Measurements from ENCODE around the gene CYBA. TPM values are rescaled to one million over a fixed set of nuclear protein-coding genes. Genes with fewer than 3 reads are reported as not detected.
"Not testable (repeated sequence)": the region's sequence is repeated elsewhere in the genome, so short reads cannot be mapped to it uniquely, and the experiment has no call there.

The CYBA gene
- total RNA-seq, 2 donors from 2014 or later = 268 to 386 TPM

DNA sequence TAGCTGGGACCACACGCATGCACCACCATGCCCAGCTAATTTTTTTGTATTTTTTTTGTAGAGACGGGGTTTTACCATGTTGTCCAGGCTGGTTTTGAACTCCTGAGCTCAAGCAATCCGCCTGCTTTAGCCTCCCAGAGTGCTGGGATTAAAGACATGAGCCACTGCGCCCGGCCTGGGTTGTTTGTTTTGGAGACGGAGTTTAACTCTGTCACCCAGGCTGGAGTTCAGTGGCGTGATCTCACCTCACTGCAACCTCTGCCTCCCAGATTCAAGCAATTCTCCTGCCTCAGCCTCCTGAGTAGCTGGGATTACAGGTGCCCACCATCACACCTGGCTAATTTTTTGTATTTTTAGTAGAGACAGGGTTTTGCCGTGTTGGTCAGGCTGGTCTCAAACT lies 41.4 kb downstream of the CYBA start:
- peaks cover 21% of the 10 kb centered on the region for H3K36me3 Mint-ChIP-seq

DNA sequence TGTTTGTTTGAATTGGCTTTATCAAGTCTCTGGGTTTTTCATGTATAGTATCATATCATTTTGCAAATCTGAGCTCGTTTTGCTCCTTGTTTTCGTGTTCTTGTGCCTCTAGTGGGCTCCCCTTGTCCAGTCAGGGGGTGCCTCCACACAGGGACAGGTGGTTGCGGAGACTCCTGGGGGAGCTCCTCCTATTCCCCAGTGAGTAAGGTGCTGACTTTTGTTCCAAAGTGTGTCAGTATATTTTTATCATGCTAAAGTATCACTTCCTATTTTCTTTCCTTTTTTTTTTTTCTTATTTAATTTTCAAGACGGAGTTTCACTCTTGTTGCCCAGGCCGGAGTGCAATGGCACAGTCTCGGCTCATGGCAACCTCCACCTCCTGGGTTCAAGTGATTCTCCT lies 42.8 kb downstream of the CYBA start:
- DNase-seq (ENCODE audit: low spot score) (no peak), ATAC-seq (no peak)
- Mint-ChIP-seq H3K4me3 (no peak overlapping the region), H3K27me3 (no peaks in the 10 kb centered on the region), H3K27ac (no peak overlapping the region), H3K9me3 (no peaks in the 10 kb centered on the region), H3K36me3 (peaks cover 15% of the 10 kb centered on the region), H3K4me1 (ENCODE audit: low read depth in 2 of 2) (peaks cover 0 to 12% of the 10 kb centered on the region in 2 donors)

More for the DNA sequence above, 41.4 kb downstream of the CYBA start:
- H3K9me3 Mint-ChIP-seq; H3K27me3 Mint-ChIP-seq; H3K4me3 Mint-ChIP-seq; H3K27ac Mint-ChIP-seq; DNase-seq (ENCODE audit: low spot score); ATAC-seq: not testable (repeated sequence)
- H3K4me1 Mint-ChIP-seq (ENCODE audit: low read depth in 2 of 2) = peaks cover 5 to 20% of the 10 kb centered on the region in 2 donors

DNA sequence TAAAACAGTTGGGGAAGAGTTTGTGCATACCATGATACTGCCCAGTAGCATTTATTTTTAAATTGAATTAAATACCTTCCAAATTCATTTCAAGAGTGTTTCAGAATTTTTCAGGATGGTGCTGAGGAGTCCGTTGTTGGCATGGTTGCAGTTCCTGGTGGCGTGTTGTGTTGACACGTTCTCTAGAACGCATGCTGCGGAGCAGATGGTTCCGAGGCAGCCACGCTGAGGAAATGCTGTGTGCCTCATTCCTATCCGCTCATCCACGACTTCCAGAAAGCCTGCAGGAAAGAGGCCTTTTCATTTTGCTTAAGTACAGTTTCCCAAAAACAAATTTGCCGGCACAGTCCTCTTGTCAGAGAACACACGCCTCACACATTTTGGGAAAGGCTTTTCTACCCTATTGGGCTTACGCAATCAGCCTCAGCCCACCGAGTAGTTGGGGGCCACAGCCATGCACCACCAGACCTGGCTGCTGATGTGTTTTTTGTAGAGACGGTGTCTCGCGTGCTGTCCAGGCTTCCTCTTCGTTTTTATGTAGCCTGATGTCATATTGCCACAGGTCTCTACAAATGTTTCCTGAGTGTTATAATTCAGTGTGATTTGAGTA lies 44.6 kb downstream of the CYBA start:
- no peaks in the 10 kb centered on the region for H3K27me3 Mint-ChIP-seq
- peaks cover 13% of the 10 kb centered on the region for H3K36me3 Mint-ChIP-seq
- no peak overlapping the region for H3K4me3 Mint-ChIP-seq
- H3K27ac Mint-ChIP-seq = no peak overlapping the region
- DNase-seq (ENCODE audit: low spot score) (no peak), ATAC-seq (no peak)
- H3K4me1 Mint-ChIP-seq (ENCODE audit: low read depth in 2 of 2) = peaks cover 0 to 12% of the 10 kb centered on the region in 2 donors
- no peaks in the 10 kb centered on the region for H3K9me3 Mint-ChIP-seq

DNA sequence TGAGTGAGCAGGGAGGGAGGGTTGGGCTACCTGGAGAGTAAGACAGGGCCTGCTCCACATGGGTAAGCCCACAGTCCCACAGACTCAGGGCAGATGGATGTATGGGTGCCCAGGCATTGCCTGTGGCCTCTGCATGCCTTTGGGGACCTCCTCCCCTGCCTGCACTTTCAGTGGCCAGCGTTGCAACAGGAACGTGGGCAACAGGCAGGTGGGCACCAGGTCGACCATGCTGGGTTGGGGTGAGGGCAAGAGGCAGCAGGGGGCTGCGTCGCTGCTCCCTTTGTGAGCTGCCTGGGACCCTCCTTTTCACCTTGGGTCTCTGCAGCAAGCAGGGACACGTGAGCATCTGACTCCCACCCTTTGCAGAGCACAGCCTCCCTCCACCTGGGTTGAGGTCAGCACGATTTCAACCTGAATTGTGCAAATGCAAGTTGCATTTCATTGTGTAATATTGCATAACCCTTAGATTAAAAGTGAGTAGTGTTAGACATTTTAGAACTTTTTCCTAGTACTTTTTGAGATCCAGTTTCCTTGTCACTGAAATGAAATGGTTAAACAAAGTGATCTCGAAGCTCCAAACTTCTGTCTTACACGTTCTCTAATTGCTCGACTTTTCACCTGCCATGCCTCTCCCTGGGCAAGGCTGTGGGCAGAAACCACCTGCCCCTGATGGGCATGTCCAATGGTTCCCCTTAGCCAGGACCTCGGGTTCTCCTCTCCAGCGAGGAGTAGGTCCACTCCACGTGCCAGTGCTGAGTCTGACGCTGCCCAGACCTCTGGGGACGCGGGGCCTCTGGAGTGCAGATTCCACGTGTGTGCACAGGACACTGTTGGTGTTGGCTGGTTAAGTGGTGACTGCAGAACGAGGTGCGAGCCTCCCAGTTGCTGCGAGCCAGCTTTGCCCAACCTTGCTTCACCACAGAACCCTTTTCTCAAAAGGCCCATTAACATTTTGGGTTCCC lies 45.4 kb downstream of the CYBA start:
- Mint-ChIP-seq H3K4me1 (ENCODE audit: low read depth in 2 of 2) (peaks cover 0 to 8% of the 10 kb centered on the region in 2 donors), H3K9me3 (no peaks in the 10 kb centered on the region), H3K27ac (no peak overlapping the region), H3K4me3 (no peak overlapping the region), H3K36me3 (peaks cover 7% of the 10 kb centered on the region), H3K27me3 (no peaks in the 10 kb centered on the region)
- DNase-seq (ENCODE audit: low spot score) (no peak), ATAC-seq (no peak)

DNA sequence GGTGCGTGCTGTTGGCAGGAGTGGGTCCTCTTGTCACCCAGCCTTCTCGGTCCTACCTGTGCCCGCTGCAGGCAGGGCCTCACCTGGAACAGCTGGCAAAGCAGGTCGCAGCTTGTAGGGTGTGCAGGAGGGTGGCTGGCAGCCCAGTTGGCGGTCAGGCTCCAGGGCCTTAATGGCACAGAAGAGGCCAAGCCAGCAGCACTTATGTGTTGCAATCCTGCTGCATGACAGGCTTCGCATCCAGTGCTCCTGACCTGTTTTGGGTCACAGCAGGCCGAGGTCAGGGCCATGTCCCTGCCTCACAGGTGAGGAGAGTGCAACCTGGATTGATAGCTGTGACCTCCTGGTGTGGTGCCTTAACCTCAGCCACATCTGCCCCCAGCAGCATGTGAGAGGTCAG lies 48.8 kb downstream of the CYBA start:
- Mint-ChIP-seq H3K4me1 (ENCODE audit: low read depth in 2 of 2) (peaks cover 0 to 2% of the 10 kb centered on the region in 2 donors), H3K9me3 (no peaks in the 10 kb centered on the region), H3K27ac (no peak overlapping the region), H3K36me3 (no peaks in the 10 kb centered on the region), H3K4me3 (no peak overlapping the region), H3K27me3 (no peaks in the 10 kb centered on the region)
- ATAC-seq (no peak), DNase-seq (ENCODE audit: low spot score) (no peak)

DNA sequence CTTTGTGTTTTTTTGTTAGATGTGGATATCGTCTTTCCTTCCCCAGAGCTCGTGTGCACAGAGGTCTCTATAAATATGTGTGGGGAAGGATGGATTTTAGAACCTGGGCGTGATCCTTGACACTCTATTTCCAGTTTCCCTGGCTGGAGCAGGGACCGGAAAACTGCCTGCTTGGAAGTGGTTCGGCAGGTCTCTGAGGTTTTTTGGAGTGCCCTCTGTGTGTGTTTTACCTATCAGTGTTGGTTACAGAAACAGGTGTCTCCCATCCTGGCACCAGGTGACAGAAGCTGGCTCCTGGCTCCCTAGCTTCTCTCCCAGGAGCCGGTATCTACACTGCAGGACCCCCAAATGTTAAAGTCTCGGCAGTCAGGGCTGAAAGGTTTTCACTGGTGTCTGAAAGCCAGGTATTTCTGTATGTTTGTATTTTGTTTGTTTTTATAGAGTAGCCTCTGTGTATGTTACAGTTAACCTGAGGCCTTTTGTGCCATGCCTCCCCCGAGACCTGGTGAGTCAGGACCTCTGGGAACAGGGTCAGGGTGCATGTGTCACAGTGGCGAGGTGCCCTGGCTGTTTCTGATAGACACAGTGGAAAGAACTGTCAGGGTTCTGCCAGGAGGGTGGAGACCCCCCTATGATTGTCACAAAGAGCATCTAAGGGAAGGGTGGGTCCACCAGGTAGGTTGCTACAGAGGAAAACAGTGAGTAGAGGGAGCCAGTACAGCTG lies 49.4 kb downstream of the CYBA start:
- DNase-seq (ENCODE audit: low spot score) = no peak
- peaks cover 0 to 2% of the 10 kb centered on the region in 2 donors for H3K4me1 Mint-ChIP-seq (ENCODE audit: low read depth in 2 of 2)
- no peak overlapping the region for H3K4me3 Mint-ChIP-seq
- no peaks in the 10 kb centered on the region for H3K27me3 Mint-ChIP-seq
- ATAC-seq = no peak
- no peaks in the 10 kb centered on the region for H3K9me3 Mint-ChIP-seq
- no peak overlapping the region for H3K27ac Mint-ChIP-seq
- H3K36me3 Mint-ChIP-seq = no peaks in the 10 kb centered on the region

DNA sequence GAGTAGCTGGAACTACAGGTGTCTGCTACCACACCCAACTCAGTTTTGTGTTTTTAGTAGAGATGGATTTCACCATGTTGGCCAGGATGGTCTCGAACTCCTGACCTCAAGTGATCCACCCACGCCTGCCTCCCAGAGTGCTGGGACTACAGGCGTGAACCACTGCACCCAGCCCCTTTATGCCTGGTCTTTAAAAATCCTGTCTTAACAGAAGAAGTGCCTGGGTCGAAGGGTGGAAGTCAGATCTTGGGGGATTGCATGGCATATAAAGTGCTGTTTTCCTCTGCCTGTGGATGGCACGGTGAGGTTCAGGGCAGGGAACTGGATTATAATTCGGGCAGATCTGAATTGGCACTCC lies 50.3 kb downstream of the CYBA start:
- Mint-ChIP-seq H3K27ac (no peak overlapping the region), H3K4me1 (ENCODE audit: low read depth in 2 of 2) (peaks cover 0 to 5% of the 10 kb centered on the region in 2 donors), H3K9me3 (no peaks in the 10 kb centered on the region), H3K27me3 (no peaks in the 10 kb centered on the region), H3K36me3 (no peaks in the 10 kb centered on the region), H3K4me3 (no peak overlapping the region)
- no peak for DNase-seq (ENCODE audit: low spot score)
- no peak for ATAC-seq

DNA sequence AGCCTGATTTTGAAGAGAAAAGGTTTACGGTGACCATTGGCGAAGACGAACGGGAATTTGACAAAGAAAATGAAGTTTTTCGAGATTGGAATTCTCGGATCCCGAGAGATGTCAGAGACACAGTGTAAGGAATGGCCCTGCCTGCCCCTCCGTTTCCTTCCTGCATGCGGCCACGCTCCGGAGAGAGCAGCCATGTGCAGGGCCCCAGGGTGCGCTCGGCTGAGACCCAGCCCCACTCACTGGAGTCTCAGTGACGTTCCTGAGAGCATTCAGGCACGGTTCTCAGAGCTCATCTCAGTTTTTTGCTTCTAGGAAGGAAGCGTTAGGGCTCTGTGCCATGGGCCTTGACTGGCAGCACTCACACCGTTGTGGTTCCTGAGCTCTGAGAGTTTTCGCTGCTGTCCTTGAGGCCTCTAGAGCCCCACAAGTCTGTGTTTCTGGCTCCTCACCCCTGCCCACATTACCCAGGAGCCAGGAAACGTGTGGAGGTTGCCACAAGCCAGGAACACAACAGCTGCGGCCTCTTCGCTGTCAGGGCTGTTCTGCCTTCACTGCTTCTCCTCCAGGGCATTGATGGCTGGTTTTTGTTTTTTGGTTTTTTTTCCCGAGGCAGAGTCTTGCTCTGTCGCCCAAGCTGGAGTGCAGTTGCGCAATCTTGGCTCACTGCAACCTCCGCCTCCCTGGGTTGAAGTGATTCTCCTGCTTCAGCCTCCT lies 50.9 kb downstream of the CYBA start:
- Mint-ChIP-seq H3K4me1 (ENCODE audit: low read depth in 2 of 2) (peaks cover 0 to 5% of the 10 kb centered on the region in 2 donors), H3K9me3 (no peaks in the 10 kb centered on the region), H3K4me3 (no peak overlapping the region), H3K27me3 (no peaks in the 10 kb centered on the region), H3K27ac (no peak overlapping the region), H3K36me3 (no peaks in the 10 kb centered on the region)
- ATAC-seq (no peak), DNase-seq (ENCODE audit: low spot score) (no peak)

DNA sequence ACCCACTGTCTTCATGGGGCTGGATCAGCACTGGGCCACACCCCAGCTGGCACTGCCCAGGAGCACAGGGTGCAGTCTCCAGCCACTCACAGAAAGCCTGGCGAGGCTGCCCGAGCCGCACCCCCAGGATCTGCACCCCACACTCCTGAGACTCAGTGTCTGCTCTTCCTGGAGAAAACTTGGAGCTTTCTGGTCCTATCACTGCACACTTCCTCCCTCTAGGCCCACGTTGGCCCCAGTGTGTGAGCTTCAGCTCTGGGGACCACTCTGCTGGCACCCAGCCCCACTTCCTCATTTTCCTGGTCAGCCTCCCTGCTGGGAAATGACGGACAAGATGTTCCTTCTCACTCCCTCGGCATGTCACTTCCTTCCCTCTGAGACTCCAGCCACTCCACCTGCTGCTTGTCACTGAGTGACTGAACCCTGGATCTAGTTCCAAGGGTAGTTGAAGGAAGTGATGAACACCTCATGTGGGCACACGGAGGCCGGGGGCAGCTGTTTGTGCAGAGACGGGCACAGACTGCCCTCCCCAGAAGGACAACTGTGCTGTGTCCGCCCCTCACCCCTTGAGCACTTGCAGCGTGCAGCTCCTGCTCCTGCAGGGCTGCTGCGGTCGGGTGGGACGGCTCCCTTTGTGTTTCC lies 51.6 kb downstream of the CYBA start:
- DNase-seq (ENCODE audit: low spot score) (no peak), ATAC-seq (no peak)
- no peak overlapping the region for H3K4me3 Mint-ChIP-seq
- H3K36me3 Mint-ChIP-seq = no peaks in the 10 kb centered on the region
- peaks cover 0 to 5% of the 10 kb centered on the region in 2 donors for H3K4me1 Mint-ChIP-seq (ENCODE audit: low read depth in 2 of 2)
- H3K9me3 Mint-ChIP-seq = no peaks in the 10 kb centered on the region
- H3K27ac Mint-ChIP-seq = no peak overlapping the region
- H3K27me3 Mint-ChIP-seq = no peaks in the 10 kb centered on the region

DNA sequence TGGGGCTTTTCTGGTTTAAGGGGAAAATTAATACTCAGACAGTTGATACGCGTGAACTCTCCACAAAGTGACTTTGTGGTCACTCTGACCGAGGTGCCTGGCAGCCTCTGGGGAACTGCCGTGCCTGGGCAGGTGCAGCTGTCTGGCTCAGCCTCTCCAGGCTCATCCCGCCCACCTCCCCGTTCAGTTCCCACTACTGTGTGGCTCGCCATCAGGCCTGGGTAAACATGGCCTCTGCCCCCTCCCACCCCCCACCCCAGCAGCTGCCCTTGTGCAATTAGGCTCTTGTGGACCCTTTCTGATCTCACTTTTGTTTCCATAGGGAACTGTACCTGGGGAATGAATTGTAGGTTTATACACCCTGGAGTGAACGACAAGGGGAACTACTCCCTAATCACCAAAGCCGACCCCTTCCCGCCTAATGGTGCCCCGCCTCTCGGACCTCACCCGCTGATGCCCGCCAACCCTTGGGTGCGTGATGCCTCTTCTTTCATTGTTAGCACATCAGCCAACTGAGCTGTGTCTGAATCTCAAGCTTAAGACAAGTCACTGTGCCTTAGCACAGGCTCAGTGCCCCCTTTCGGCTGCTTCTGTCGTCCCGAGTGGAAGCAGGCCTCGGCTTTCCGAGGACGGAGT lies 52.9 kb downstream of the CYBA start:
- Mint-ChIP-seq H3K4me3 (no peak overlapping the region), H3K9me3 (no peaks in the 10 kb centered on the region), H3K36me3 (no peaks in the 10 kb centered on the region), H3K27me3 (no peaks in the 10 kb centered on the region), H3K27ac (no peak overlapping the region), H3K4me1 (ENCODE audit: low read depth in 2 of 2) (peaks cover 0 to 8% of the 10 kb centered on the region in 2 donors)
- no peak for ATAC-seq
- DNase-seq (ENCODE audit: low spot score) = no peak

DNA sequence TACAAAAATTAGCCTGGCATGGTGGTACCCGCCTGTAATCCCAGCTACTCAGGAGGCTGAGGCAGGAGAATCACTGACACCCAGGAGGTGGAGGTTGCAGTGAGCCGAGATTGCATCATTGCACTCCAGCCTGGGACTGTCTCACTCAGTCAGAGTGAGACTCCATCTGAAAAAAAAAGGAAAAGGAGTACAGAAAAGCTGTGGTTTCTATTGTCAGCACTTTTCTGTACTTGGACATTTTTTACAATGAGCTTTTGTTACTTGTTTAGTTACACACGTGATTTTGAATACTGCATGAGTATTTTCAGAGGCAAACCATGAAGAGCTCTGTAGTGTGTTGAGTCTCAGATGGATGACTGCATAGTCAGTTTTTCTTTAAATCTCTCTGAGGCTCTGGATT lies 54.4 kb downstream of the CYBA start:
- Mint-ChIP-seq H3K4me1 (ENCODE audit: low read depth in 2 of 2) (peaks cover 9 to 12% of the 10 kb centered on the region in 2 donors), H3K4me3 (no peak overlapping the region), H3K27ac (no peak overlapping the region), H3K36me3 (no peaks in the 10 kb centered on the region), H3K27me3 (no peaks in the 10 kb centered on the region), H3K9me3 (no peaks in the 10 kb centered on the region)
- ATAC-seq (no peak), DNase-seq (ENCODE audit: low spot score) (no peak)

DNA sequence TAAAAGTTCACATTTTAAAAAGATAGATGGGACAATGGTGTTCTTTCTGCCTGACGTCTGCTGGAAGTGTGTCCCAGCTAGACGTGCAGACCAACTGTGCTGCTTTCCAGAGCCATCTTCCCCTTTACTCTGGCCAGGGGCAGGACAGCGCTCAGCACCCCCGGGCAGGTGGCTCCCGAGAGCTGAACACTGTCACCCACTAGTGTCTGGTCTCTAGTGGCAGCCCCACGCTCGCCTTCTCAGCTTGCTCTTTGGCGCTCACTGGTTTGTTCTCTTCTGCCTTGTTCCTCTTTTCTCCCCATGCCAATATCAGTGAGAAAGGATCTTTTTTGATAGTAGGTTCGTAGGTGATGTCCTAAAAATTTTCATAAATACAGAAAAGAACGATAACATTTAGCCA lies 54.9 kb downstream of the CYBA start:
- no peak overlapping the region for H3K27ac Mint-ChIP-seq
- H3K4me3 Mint-ChIP-seq = no peak overlapping the region
- H3K36me3 Mint-ChIP-seq = no peaks in the 10 kb centered on the region

DNA sequence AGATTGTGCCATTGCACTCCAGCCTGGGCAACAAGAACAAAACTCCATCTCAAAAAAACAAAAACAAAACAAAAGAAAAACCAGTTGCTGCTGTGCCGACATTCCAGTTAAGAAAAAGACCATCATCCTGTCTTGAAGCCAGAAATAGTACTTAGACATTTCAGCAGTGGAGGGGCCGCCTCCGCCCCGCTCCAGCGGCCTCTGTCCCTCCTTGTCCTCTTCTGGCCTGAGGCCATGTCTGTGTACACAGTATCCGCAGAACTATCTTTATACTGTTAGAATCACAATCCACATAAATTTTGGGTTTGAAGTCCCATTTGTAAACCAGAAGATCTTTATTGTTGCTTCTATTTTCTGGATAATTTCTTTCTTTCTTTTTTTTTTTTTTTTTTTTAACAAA lies 55.8 kb downstream of the CYBA start:
- Mint-ChIP-seq H3K9me3 (no peaks in the 10 kb centered on the region), H3K36me3 (no peaks in the 10 kb centered on the region), H3K27me3 (no peaks in the 10 kb centered on the region), H3K4me3 (no peak overlapping the region), H3K4me1 (ENCODE audit: low read depth in 2 of 2) (peaks cover 11 to 13% of the 10 kb centered on the region in 2 donors), H3K27ac (no peak overlapping the region)
- DNase-seq (ENCODE audit: low spot score) = no peak
- ATAC-seq = no peak

More for the DNA sequence above, 54.9 kb downstream of the CYBA start:
- DNase-seq (ENCODE audit: low spot score) (no peak), ATAC-seq (no peak)
- no peaks in the 10 kb centered on the region for H3K27me3 Mint-ChIP-seq
- peaks cover 11 to 13% of the 10 kb centered on the region in 2 donors for H3K4me1 Mint-ChIP-seq (ENCODE audit: low read depth in 2 of 2)
- H3K9me3 Mint-ChIP-seq = no peaks in the 10 kb centered on the region
